Measurements from ENCODE around the gene LNPEP. TPM values are rescaled to one million over a fixed set of nuclear protein-coding genes. Genes with fewer than 3 reads are reported as not detected.

The LNPEP gene
- 7.2 TPM for polyA plus RNA-seq (2013, experiment 1 of 2; ENCODE audit: insufficient read length)
- polyA plus RNA-seq (2013, experiment 2 of 2; ENCODE audit: insufficient read length), result 10.2 TPM

DNA sequence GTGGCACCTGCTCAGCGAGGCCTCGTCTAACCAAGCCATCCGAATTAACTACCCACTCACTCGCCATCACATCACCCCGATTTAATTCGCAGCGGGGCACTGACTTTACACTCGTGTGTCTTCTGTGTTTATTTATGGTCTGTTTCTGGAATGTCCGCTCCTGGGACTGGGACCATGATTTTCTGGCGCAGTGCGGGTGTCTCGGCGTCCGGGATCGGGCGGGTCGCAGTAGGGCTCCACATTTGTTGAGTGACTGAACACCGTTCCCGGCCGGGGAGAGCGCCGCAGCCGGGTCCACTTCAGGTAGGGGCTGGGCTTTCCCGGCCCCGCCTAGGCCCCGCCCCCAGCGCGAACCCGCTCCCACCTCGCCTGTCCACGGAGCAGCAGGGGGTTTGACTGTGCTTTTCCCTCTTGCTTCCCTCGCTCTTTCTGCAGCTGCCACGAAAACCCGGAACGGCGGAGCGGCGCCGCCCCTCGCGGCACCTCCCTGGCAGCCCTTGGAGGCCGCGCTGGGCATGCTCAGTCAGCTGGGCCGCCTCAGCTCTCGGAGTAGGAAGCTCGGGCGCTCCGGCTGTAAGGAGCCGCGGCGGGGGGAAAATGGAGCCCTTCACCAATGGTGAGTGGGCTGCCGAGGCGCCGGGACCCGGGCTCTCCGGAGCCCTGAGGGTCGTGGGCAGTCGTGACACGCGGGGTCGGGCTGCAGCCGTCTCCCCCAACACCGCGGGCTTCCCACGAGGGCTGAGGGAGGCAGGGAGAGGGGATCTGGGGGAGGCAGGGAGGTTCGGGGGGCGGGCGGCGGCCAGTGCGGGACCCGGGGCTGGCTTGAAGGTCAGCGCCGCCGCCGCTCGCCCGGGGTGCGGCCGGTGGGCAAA, at the start of gene LNPEP:
TSS of gene LNPEP (plus strand) at position 522 of the 872 bp plus-strand sequence. CDS start at position 598, 76 bp downstream.
- peak; percentile 97 for DNase-seq

GRCh38 chr5:96893342-96893741, 42.5 kb upstream of the LNPEP start:
- DNase-seq, result peak; percentile 82

GRCh38 chr5:96896276-96896675, 39.6 kb upstream of the LNPEP start:
- no peak for DNase-seq

GRCh38 chr5:96896806-96897205, 39.1 kb upstream of the LNPEP start:
- no peak for DNase-seq

- DNase-seq, result no peak
Observed at GRCh38 chr5:96901384-96901783, 34.5 kb upstream of the LNPEP start.

- no peak for DNase-seq
Observed at GRCh38 chr5:96901841-96902240, 34.0 kb upstream of the LNPEP start.

DNA sequence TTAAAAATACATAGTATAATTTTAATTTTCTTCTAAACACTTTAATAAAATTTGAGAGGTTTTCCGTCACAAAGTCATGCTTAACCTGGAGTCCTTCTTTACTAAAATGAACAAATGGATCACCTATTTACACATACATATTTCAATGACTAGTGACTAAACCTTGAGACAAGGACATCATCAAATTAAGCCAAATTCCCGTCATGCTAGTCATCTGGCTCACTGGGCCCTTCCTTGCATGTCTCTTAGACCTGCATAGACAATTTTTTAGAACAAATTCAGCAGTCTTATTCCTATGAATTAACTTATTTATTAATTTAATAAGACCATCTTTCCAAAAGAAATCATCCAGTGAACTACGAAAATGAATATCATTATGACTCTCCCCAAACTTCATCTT, 33.0 kb upstream of the LNPEP start:
- peak; percentile 16 for DNase-seq

- DNase-seq, result no peak
Observed at GRCh38 chr5:96903300-96903699, 32.6 kb upstream of the LNPEP start.

- no peak for DNase-seq
Observed at GRCh38 chr5:96904054-96904931, 31.6 kb upstream of the LNPEP start.

DNA sequence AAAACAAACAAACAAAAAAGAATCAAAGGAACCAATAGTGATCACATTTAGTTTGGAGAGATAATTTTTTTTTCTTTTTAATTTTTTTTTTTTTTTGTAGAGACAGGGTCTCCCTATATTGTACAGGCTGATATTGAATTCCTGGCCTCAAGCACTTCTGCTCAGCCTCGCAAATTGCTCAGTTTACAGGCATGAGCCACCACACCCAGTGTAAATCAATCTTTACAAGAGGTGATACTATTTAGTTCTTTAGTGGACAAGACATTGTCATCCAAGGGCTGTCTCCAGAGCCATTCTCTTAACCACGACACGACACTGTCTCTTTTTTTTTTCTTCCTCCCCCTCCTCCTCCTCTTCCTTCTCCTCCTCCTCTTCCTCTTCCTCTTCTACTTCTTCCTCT, 30.0 kb upstream of the LNPEP start:
- no peak for DNase-seq

DNA sequence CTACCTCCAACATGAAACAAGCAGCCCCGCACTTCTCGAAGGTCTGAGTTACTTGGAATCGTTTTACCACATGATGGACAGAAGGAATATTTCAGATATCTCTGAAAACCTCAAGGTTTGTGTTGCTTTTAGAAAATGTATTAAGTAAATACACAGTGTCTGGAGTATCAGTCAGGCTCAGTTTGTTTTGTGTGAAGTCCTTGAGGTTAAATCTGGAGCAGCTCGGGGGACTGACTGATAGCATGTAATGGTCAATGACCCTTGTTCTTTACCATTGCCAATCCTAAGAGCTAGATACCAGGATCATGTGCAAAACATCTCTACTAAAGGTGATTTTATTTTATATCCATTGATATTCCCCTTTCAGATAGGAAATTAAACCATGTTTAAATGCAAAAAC, 26.9 kb upstream of the LNPEP start:
- no peak for DNase-seq

- DNase-seq, result no peak
Observed at GRCh38 chr5:96909435-96909834, 26.4 kb upstream of the LNPEP start.

GRCh38 chr5:96911139-96911538, 24.7 kb upstream of the LNPEP start:
- no peak for DNase-seq

DNA sequence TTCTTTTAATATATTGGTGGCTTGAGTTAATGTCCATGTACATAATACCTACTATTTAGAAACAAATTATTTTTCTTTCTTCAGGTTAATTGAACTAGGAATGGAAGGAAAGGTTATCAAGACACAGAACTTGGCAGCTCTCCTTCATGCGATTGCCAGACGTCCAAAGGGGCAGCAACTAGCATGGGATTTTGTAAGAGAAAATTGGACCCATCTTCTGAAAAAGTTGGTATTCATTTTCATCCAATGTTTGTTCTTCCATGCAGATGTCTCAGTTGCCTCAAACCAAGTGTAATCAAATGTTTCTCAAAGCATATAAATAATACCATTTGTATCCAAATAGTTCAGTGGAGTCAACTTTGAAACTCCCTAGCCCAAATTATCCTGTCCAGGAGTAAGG, 22.6 kb upstream of the LNPEP start:
- DNase-seq, result no peak

DNA sequence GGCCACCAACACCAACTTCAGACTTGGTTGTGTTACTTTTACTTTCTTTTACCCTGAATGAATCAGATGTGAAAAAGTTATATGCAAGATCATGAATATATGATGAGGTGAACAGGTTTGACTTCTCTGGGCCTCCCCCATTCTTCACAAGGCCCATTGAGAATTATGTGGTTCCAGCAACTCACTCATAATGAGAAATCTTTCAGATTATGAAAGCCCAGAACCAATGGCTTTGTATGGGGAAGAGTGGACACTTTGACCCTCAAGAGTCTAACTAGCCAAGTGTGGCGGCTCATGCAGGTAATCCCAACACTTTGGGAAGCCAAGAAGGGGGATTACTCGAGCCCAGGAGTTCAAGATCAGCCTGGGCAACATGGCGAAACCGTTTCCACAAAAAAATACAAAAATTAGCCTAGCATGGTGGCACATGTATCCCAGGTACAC, 16.1 kb upstream of the LNPEP start:
- DNase-seq, result no peak

- DNase-seq, result no peak
Observed at GRCh38 chr5:96920744-96921355, 15.0 kb upstream of the LNPEP start.

DNA sequence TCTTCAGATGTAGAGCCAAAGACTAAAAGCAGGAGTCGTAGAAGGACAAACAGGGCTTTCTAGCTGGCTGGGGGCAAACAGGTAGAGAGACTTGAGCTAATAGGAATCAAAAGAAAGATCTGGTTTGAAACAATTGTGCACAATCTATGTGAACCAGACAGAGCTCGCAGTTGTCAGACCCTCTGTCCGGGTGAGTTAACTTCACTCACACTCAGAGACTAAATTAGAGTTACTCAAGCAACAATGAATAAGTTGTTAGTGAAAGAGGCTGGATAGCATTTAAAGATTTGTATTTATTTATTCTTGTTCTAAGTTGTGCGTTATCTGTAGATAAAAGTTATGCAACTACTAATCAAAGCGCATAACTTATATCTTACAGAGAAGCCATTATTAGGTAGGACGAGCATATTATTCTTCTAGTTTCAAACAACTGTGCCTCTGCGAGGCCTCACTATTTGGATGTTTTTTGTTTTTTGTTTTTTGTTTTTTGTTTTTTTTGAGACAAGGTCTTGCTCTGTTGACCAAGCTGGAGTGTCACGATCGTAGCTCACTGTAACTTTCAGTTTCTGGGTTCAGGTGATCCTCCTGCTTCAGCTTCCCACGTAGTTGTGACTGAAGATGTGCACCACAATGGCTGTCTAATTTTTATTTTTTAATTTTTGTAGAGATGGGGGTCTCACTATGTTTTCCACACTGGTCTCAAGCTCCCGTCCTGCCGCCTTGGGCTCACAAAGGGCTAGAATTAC, 13.2 kb upstream of the LNPEP start:
- no peak for DNase-seq

DNA sequence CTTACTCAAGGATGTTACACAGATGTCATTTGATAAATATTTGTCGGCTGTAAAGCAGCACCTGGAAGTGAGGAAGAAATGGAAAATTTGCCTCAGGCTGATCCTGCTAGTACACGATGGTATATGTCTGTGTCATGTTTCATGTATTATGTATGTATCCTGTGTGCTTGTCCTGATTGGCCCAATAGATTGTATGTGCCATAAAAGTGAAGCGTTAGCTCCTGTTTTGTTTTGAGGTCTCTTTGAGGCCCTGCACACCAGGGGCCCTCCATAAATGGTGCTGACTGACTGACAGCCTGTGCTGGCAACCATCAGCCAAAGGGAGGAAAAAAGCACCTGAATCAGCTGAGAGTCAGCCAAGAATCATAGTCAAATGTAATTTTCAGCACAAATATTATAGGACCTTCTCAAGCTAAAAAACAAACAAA, 11.8 kb upstream of the LNPEP start:
- no peak for DNase-seq

- no peak for DNase-seq
Observed at GRCh38 chr5:96926276-96926675, 9.6 kb upstream of the LNPEP start.

GRCh38 chr5:96927008-96927407, 8.9 kb upstream of the LNPEP start:
- DNase-seq, result no peak

GRCh38 chr5:96928931-96929708, 6.8 kb upstream of the LNPEP start:
- no peak for DNase-seq
